ENCODE data around the gene PLPP4.

The PLPP4 gene

GRCh38 chr10:120610791-120611190 lies 153.8 kb downstream of the PLPP4 start:
- no peak overlapping the region for H3K27ac ChIP-seq

GRCh38 chr10:120612756-120613155 lies 155.7 kb downstream of the PLPP4 start:
- H3K4me1 ChIP-seq (ENCODE audit: low read depth, poor library complexity, severe bottlenecking) = peaks cover 10% of the 10 kb centered on the region
- H3K9ac ChIP-seq = no peak overlapping the region
- H3K27ac ChIP-seq = no peak overlapping the region
- H3K4me3 ChIP-seq (IDR thresholded peaks at IDR 0.05; ENCODE audit: insufficient read depth, low read depth, low read length) = no peak overlapping the region
- H3K36me3 ChIP-seq (ENCODE audit: insufficient read depth) = no peaks in the 10 kb centered on the region
- no peak for TF ChIP-seq CTCF (conservative IDR thresholded peaks at IDR 0.05; ENCODE audit: low read depth, low read length)
- H2AFZ ChIP-seq (ENCODE audit: low read depth) = no peak overlapping the region
- H4K20me1 ChIP-seq (ENCODE audit: insufficient read depth) = no peaks in the 10 kb centered on the region
- H3K27me3 ChIP-seq (ENCODE audit: insufficient read depth, low read depth) = no peaks in the 10 kb centered on the region
- H3K4me2 ChIP-seq = no peak overlapping the region
- no peaks in the 10 kb centered on the region for H3K79me2 ChIP-seq (ENCODE audit: insufficient read depth, low read depth)

More at GRCh38 chr10:120610791-120611190, 153.8 kb downstream of the PLPP4 start:
- H3K4me2 ChIP-seq = no peak overlapping the region
- TF ChIP-seq CTCF (conservative IDR thresholded peaks at IDR 0.05; ENCODE audit: low read depth, low read length) = no peak
- H2AFZ ChIP-seq (ENCODE audit: low read depth) = no peak overlapping the region
- H3K27me3 ChIP-seq (ENCODE audit: insufficient read depth, low read depth) = no peaks in the 10 kb centered on the region
- H3K79me2 ChIP-seq (ENCODE audit: insufficient read depth, low read depth) = no peaks in the 10 kb centered on the region
- no peak overlapping the region for H3K9ac ChIP-seq
- no peaks in the 10 kb centered on the region for H3K36me3 ChIP-seq (ENCODE audit: insufficient read depth)
- no peaks in the 10 kb centered on the region for H4K20me1 ChIP-seq (ENCODE audit: insufficient read depth)
- H3K4me3 ChIP-seq (IDR thresholded peaks at IDR 0.05; ENCODE audit: insufficient read depth, low read depth, low read length) = no peak overlapping the region
- H3K4me1 ChIP-seq (ENCODE audit: low read depth, poor library complexity, severe bottlenecking) = peaks cover 22% of the 10 kb centered on the region

GRCh38 chr10:120613180-120613579 lies 156.2 kb downstream of the PLPP4 start:
- Histone ChIP-seq H3K4me3 (IDR thresholded peaks at IDR 0.05; ENCODE audit: insufficient read depth, low read depth, low read length) (no peak overlapping the region), H3K27ac (no peak overlapping the region), H3K27me3 (ENCODE audit: insufficient read depth, low read depth) (no peaks in the 10 kb centered on the region), H3K4me2 (no peak overlapping the region), H3K79me2 (ENCODE audit: insufficient read depth, low read depth) (no peaks in the 10 kb centered on the region), H3K36me3 (ENCODE audit: insufficient read depth) (no peaks in the 10 kb centered on the region), H3K4me1 (ENCODE audit: low read depth, poor library complexity, severe bottlenecking) (peaks cover 6% of the 10 kb centered on the region), H3K9ac (no peak overlapping the region), H2AFZ (ENCODE audit: low read depth) (no peak overlapping the region), H4K20me1 (ENCODE audit: insufficient read depth) (no peaks in the 10 kb centered on the region)
- TF ChIP-seq CTCF (conservative IDR thresholded peaks at IDR 0.05; ENCODE audit: low read depth, low read length) = no peak

- no peaks in the 10 kb centered on the region for H3K4me1 ChIP-seq (ENCODE audit: low read depth, poor library complexity, severe bottlenecking)
- H3K4me3 ChIP-seq (IDR thresholded peaks at IDR 0.05; ENCODE audit: insufficient read depth, low read depth, low read length) = no peak overlapping the region
- no peak for TF ChIP-seq CTCF (conservative IDR thresholded peaks at IDR 0.05; ENCODE audit: low read depth, low read length)
- H3K27ac ChIP-seq = no peak overlapping the region
- H2AFZ ChIP-seq (ENCODE audit: low read depth) = no peak overlapping the region
- no peaks in the 10 kb centered on the region for H3K79me2 ChIP-seq (ENCODE audit: insufficient read depth, low read depth)
- H3K4me2 ChIP-seq = no peak overlapping the region
- no peak overlapping the region for H3K9ac ChIP-seq
- no peaks in the 10 kb centered on the region for H3K27me3 ChIP-seq (ENCODE audit: insufficient read depth, low read depth)
- no peaks in the 10 kb centered on the region for H3K36me3 ChIP-seq (ENCODE audit: insufficient read depth)
- H4K20me1 ChIP-seq (ENCODE audit: insufficient read depth) = no peaks in the 10 kb centered on the region
Observed at GRCh38 chr10:120614680-120615079, 157.7 kb downstream of the PLPP4 start.
